H9 (cell line): ENCODE measurements around the gene SEMA4D. TPM values are rescaled to one million over a fixed set of nuclear protein-coding genes. Genes with fewer than 3 reads are reported as not detected.

ENCODE experiments used
- DNase-seq: peaks from one replicate; pipeline ENCODE4 v3.0.0-alpha.2; 2017
- H2AFZ ChIP-seq: one replicate; pipeline ENCODE4 v1.6.1; 2013; ENCODE audit warnings: mild to moderate bottlenecking, low read length, control low read depth, moderate library complexity
- H2AK5ac ChIP-seq: 2 replicates; pipeline ENCODE4 v1.6.1; 2013; ENCODE audit warnings: low read length, control low read depth, mixed read lengths; ENCODE audit not compliant: insufficient read length
- H2BK120ac ChIP-seq: one replicate; pipeline ENCODE4 v1.6.1; 2013; ENCODE audit warnings: low read depth, mild to moderate bottlenecking, low read length, control low read depth, inconsistent platforms; ENCODE audit not compliant: poor library complexity, severe bottlenecking
- H2BK12ac ChIP-seq: 2 replicates; pipeline ENCODE4 v1.6.1; 2013; ENCODE audit warnings: low read length, control low read depth, mixed read lengths, low read depth; ENCODE audit not compliant: insufficient read length
- H2BK15ac ChIP-seq: 2 replicates; pipeline ENCODE4 v1.6.1; 2013; ENCODE audit warnings: low read depth, low read length, control low read depth
- H2BK20ac ChIP-seq: one replicate; pipeline ENCODE4 v1.6.1; 2013; ENCODE audit warnings: low read depth, mild to moderate bottlenecking, low read length, control low read depth, inconsistent platforms; ENCODE audit not compliant: poor library complexity, severe bottlenecking
- H2BK5ac ChIP-seq: 2 replicates; pipeline ENCODE4 v1.6.1; 2013; ENCODE audit warnings: low read length, control low read depth, mixed read lengths; ENCODE audit not compliant: insufficient read length
- H3K14ac ChIP-seq: 2 replicates; pipeline ENCODE4 v1.6.1; 2013; ENCODE audit warnings: low read length, control low read depth; ENCODE audit not compliant: insufficient read depth
- H3K18ac ChIP-seq: 2 replicates; pipeline ENCODE4 v1.6.1; 2013; ENCODE audit warnings: low read depth, mild to moderate bottlenecking, mixed read lengths, low read length, control low read depth; ENCODE audit not compliant: insufficient read length
- H3K23ac ChIP-seq: 2 replicates; pipeline ENCODE4 v1.6.1; 2013; ENCODE audit warnings: low read length, control low read depth, mixed read lengths, low read depth; ENCODE audit not compliant: insufficient read length
- H3K23me2 ChIP-seq: 2 replicates; pipeline ENCODE4 v1.6.1; 2013; ENCODE audit warnings: low read depth, mild to moderate bottlenecking, mixed read lengths, low read length, control low read depth; ENCODE audit not compliant: insufficient read length, poor library complexity, severe bottlenecking
- H3K27ac ChIP-seq: 2 replicates; pipeline ENCODE4 v1.5.1; 2013; ENCODE audit warnings: low read length, control low read depth, mixed read lengths, low read depth; ENCODE audit not compliant: insufficient read length
- H3K27me3 ChIP-seq: 2 replicates; pipeline ENCODE4 v1.6.1; 2013; ENCODE audit warnings: low read length, control low read depth, inconsistent platforms; ENCODE audit not compliant: insufficient read depth
- H3K4ac ChIP-seq: 2 replicates; pipeline ENCODE4 v1.6.1; 2013; ENCODE audit warnings: low read depth, mild to moderate bottlenecking, control low read depth, inconsistent platforms, low read length, moderate library complexity
- H3K4me1 ChIP-seq: 2 replicates; pipeline ENCODE4 v1.6.1; 2013; ENCODE audit warnings: low read length, control low read depth, inconsistent platforms; ENCODE audit not compliant: insufficient read depth
- H3K4me2 ChIP-seq: 2 replicates; pipeline ENCODE4 v1.6.1; 2013; ENCODE audit warnings: low read length, control low read depth, mixed read lengths; ENCODE audit not compliant: insufficient read length, insufficient read depth
- H3K56ac ChIP-seq: 2 replicates; pipeline ENCODE4 v1.6.1; 2013; ENCODE audit warnings: low read depth, mild to moderate bottlenecking, mixed read lengths, low read length, control low read depth; ENCODE audit not compliant: insufficient read length
- H3K79me1 ChIP-seq: 2 replicates; pipeline ENCODE4 v1.6.1; 2013; ENCODE audit warnings: low read depth, mild to moderate bottlenecking, moderate library complexity, low read length, control low read depth, inconsistent platforms; ENCODE audit not compliant: insufficient read depth, poor library complexity, severe bottlenecking
- H3K79me2 ChIP-seq: 2 replicates; pipeline ENCODE4 v1.6.1; 2013; ENCODE audit warnings: low read length, control low read depth, inconsistent platforms; ENCODE audit not compliant: insufficient read depth
- H3K9ac ChIP-seq: 2 replicates; pipeline ENCODE4 v1.6.1; 2013; ENCODE audit warnings: low read length, control low read depth, mixed read lengths; ENCODE audit not compliant: insufficient read length; ENCODE audit errors: extremely low read depth
- H3K9me3 ChIP-seq: one replicate; pipeline ENCODE4 v1.6.1; 2013; ENCODE audit warnings: low read depth, low read length, inconsistent platforms; ENCODE audit not compliant: control insufficient read depth
- H3T11ph ChIP-seq: one replicate; pipeline ENCODE4 v1.6.1; 2013; ENCODE audit warnings: mild to moderate bottlenecking, low read length, control low read depth, inconsistent platforms
- H4K20me1 ChIP-seq: one replicate; pipeline ENCODE4 v1.6.1; 2013; ENCODE audit not compliant: control insufficient read depth, insufficient read length, insufficient read depth
- H4K5ac ChIP-seq: 2 replicates; pipeline ENCODE4 v1.6.1; 2013; ENCODE audit warnings: low read depth, mild to moderate bottlenecking, mixed read lengths, low read length, control low read depth; ENCODE audit not compliant: insufficient read length
- H4K8ac ChIP-seq: replicated peaks from 2 replicates; pipeline ENCODE4 v1.6.1; 2013; ENCODE audit warnings: low read length, control low read depth, mixed read lengths, low read depth; ENCODE audit not compliant: insufficient read length
- H4K91ac ChIP-seq: 2 replicates; pipeline ENCODE4 v1.6.1; 2013; ENCODE audit warnings: low read depth, mild to moderate bottlenecking, moderate library complexity, mixed read lengths, low read length, control low read depth; ENCODE audit not compliant: insufficient read length
- H3K27ac Mint-ChIP-seq, 3 experiments: 2 replicates in 2 of 3; 3 replicates in 1 of 3; pipeline ENCODE4 v1.8.0; 2020 to 2021; ENCODE audit warnings: mixed read lengths in 3 of 3, mild to moderate bottlenecking in 1 of 3, moderate library complexity in 1 of 3
- H3K27me3 Mint-ChIP-seq: 2 replicates; pipeline ENCODE4 v1.8.0; 2021; ENCODE audit warnings: low read depth, mild to moderate bottlenecking, moderate library complexity, mixed read lengths
- H3K36me3 Mint-ChIP-seq, 3 experiments: 2 replicates in 2 of 3; 3 replicates in 1 of 3; pipeline ENCODE4 v1.8.0; 2020 to 2021; ENCODE audit warnings: low read depth in 3 of 3, mixed read lengths in 3 of 3; ENCODE audit not compliant: insufficient read depth in 1 of 3
- H3K4me1 Mint-ChIP-seq, 2 experiments: 2 replicates each; pipeline ENCODE4 v1.8.0; 2020; ENCODE audit warnings: mixed read lengths in 2 of 2
- H3K4me3 Mint-ChIP-seq, 2 experiments: 2 replicates in 1 of 2; 3 replicates in 1 of 2; pipeline ENCODE4 v1.8.0; 2020 to 2021; ENCODE audit warnings: mild to moderate bottlenecking in 2 of 2, mixed read lengths in 2 of 2, moderate library complexity in 1 of 2
- H3K9me3 Mint-ChIP-seq, 2 experiments: 2 replicates in 1 of 2; 3 replicates in 1 of 2; pipeline ENCODE4 v1.8.0; 2020; ENCODE audit warnings: mild to moderate bottlenecking in 2 of 2, mixed read lengths in 2 of 2, moderate library complexity in 1 of 2
- WGBS: extraction: QIAGEN DNeasy Blood & Tissue Kit; methylation state at CpG from one replicate; pipeline ENCODE4 v1.1.7; 2013; ENCODE audit warnings: missing lambda C conversion rate, low lambda C conversion rate, mixed read lengths; ENCODE audit not compliant: insufficient read length; ENCODE audit errors: extremely low coverage; 5-methylcytosine and 5-hydroxymethylcytosine counted together
- total RNA-seq: library from RNA; stranded (reverse); gene quantifications from 2 replicates; pipeline ENCODE4 v1.2.1, GENCODE V29; 2021
- TF ChIP-seq, protein P1 (sequence below): fragments of 200-600 bp; sonication (generic); conservative IDR thresholded peaks from 3 replicates; pipeline ENCODE4 v1.8.0; 2021; ENCODE audit warnings: antibody characterized with exemption, mild to moderate bottlenecking

The SEMA4D gene
- total RNA-seq, 1 experiment from 2014 or later: 47.2 TPM

DNA sequence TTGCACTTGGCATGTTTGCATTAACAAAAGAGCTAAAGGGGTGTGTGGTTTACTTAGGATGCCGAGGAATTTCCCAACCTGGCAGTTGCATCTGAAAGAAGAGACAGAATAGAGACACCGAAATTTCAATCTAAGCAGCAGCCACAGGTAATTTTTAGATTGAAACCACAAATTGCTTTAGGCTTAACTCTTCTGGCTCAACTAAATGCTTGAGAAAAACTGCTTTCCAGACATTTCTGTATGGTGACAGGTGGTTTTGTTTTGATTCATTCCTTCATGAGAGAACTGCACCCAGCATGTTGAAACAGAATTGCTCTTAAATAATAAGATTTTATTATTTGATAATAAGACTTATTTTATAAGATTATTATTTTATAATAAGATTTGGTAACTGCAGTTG is 158.1 kb downstream of the SEMA4D start:
- H3K4me2 ChIP-seq: no peak overlapping the region
- no peak overlapping the region for H3K18ac ChIP-seq
- H3K36me3 Mint-ChIP-seq: peaks cover 42 to 91% (median 90%) of the 10 kb centered on the region in 3 experiments; a peak in 6 of 7 replicates
- no peaks in the 10 kb centered on the region for H3K4me1 ChIP-seq
- no peak overlapping the region for H3K56ac ChIP-seq
- no peak overlapping the region for H3K4me3 Mint-ChIP-seq
- no peak overlapping the region for H2AFZ ChIP-seq
- no peaks in the 10 kb centered on the region for H3K4me1 Mint-ChIP-seq
- H3K27ac Mint-ChIP-seq: no peak overlapping the region
- no peaks in the 10 kb centered on the region for H3K9me3 Mint-ChIP-seq
- no peak overlapping the region for H2BK120ac ChIP-seq
- TF ChIP-seq, protein P1, sequence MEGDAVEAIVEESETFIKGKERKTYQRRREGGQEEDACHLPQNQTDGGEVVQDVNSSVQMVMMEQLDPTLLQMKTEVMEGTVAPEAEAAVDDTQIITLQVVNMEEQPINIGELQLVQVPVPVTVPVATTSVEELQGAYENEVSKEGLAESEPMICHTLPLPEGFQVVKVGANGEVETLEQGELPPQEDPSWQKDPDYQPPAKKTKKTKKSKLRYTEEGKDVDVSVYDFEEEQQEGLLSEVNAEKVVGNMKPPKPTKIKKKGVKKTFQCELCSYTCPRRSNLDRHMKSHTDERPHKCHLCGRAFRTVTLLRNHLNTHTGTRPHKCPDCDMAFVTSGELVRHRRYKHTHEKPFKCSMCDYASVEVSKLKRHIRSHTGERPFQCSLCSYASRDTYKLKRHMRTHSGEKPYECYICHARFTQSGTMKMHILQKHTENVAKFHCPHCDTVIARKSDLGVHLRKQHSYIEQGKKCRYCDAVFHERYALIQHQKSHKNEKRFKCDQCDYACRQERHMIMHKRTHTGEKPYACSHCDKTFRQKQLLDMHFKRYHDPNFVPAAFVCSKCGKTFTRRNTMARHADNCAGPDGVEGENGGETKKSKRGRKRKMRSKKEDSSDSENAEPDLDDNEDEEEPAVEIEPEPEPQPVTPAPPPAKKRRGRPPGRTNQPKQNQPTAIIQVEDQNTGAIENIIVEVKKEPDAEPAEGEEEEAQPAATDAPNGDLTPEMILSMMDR: no peak
- no peaks in the 10 kb centered on the region for H3K79me1 ChIP-seq
- H4K20me1 ChIP-seq: no peaks in the 10 kb centered on the region
- H2BK12ac ChIP-seq: no peak overlapping the region
- H3T11ph ChIP-seq: no peak overlapping the region
- no peaks in the 10 kb centered on the region for H3K23me2 ChIP-seq
- no peaks in the 10 kb centered on the region for H3K9me3 ChIP-seq
- H3K9ac ChIP-seq: no peak overlapping the region
- H3K23ac ChIP-seq: no peak overlapping the region
- no peak overlapping the region for H2BK15ac ChIP-seq
- no peak overlapping the region for H2BK20ac ChIP-seq
- no peak overlapping the region for H3K27ac ChIP-seq
- H4K8ac ChIP-seq: no peak overlapping the region
- no peak overlapping the region for H4K5ac ChIP-seq
- no peaks in the 10 kb centered on the region for H3K27me3 Mint-ChIP-seq
- H3K27me3 ChIP-seq: no peaks in the 10 kb centered on the region
- H3K14ac ChIP-seq: no peak overlapping the region
- no peaks in the 10 kb centered on the region for H3K79me2 ChIP-seq
- H4K91ac ChIP-seq: no peak overlapping the region
- H3K4ac ChIP-seq: no peak overlapping the region
- H2AK5ac ChIP-seq: no peak overlapping the region
- no peak for DNase-seq
- no peak overlapping the region for H2BK5ac ChIP-seq
- WGBS: no CpG with 5 or more reads among the region's 2 CpGs
